Measurements from ENCODE around the gene CA10.

Gene CA10

DNA sequence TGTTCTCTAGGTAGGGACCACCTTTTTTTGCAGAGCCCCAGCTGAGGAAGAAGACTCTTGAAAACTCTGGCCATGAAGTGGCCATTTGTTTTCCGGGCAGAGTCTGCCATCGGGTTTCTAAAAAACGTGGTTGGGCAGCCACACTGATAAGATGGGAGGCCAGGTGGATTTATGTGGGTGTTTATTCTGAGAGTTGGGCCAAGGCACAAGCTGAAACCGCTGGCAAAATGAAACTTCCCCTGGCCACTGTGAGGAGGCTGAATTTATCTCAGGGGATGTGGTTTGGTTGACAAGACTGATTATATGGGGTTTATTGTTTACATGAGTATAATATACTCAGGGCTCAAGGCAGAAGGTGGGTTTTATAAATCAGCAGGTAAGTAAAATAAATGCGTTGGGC, 476.4 kb downstream of the CA10 start:
- Histone ChIP-seq H3K9ac (ENCODE audit: insufficient read length, low read depth) (no peak overlapping the region), H3K4me1 (ENCODE audit: insufficient read depth, insufficient read length) (no peaks in the 10 kb centered on the region), H3K27me3 (ENCODE audit: insufficient read depth, insufficient read length) (no peaks in the 10 kb centered on the region), H3K9me3 (ENCODE audit: insufficient read depth, low read length) (no peaks in the 10 kb centered on the region), H3K36me3 (ENCODE audit: insufficient read depth, insufficient read length, low read length) (no peaks in the 10 kb centered on the region), H3K4me3 (ENCODE audit: insufficient read length, low read depth) (no peak overlapping the region)
- DNase-seq (ENCODE audit: low read depth, low spot score) = no peak
- TF ChIP-seq YY1 (IDR thresholded peaks at IDR 0.05; ENCODE audit: insufficient read depth, insufficient read length) (no peak), SUZ12 (IDR thresholded peaks at IDR 0.05; ENCODE audit: extremely low read depth, insufficient read depth, insufficient read length) (no peak), ZNF274 (IDR thresholded peaks at IDR 0.05; ENCODE audit: low read depth, low read length) (no peak)

DNA sequence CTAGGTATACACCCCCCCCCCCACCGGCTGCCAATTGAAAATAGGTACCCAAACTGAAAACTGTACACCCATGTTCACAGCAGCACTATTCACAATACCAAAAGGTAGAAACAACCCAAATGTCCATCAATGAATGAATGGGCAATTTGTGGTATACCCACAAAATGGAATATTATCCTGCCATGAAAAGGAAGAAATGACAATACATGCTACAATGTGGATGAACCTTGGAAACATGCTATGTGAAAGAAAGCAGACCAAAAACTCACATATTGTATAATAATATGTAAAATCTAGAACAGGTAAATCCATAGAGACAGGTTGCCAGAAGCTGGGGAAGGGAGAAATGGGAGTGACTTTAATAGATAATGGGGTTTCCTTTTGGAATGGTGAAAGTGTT, 480.6 kb downstream of the CA10 start:
- Histone ChIP-seq H3K36me3 (ENCODE audit: insufficient read depth, insufficient read length, low read length) (no peaks in the 10 kb centered on the region), H3K4me3 (ENCODE audit: insufficient read length, low read depth) (no peak overlapping the region), H3K9me3 (ENCODE audit: insufficient read depth, low read length) (no peaks in the 10 kb centered on the region), H3K4me1 (ENCODE audit: insufficient read depth, insufficient read length) (no peaks in the 10 kb centered on the region), H3K27me3 (ENCODE audit: insufficient read depth, insufficient read length) (no peaks in the 10 kb centered on the region), H3K9ac (ENCODE audit: insufficient read length, low read depth) (no peak overlapping the region)
- TF ChIP-seq SUZ12 (IDR thresholded peaks at IDR 0.05; ENCODE audit: extremely low read depth, insufficient read depth, insufficient read length) (no peak), ZNF274 (IDR thresholded peaks at IDR 0.05; ENCODE audit: low read depth, low read length) (no peak), YY1 (IDR thresholded peaks at IDR 0.05; ENCODE audit: insufficient read depth, insufficient read length) (no peak)
- no peak for DNase-seq (ENCODE audit: low read depth, low spot score)

DNA sequence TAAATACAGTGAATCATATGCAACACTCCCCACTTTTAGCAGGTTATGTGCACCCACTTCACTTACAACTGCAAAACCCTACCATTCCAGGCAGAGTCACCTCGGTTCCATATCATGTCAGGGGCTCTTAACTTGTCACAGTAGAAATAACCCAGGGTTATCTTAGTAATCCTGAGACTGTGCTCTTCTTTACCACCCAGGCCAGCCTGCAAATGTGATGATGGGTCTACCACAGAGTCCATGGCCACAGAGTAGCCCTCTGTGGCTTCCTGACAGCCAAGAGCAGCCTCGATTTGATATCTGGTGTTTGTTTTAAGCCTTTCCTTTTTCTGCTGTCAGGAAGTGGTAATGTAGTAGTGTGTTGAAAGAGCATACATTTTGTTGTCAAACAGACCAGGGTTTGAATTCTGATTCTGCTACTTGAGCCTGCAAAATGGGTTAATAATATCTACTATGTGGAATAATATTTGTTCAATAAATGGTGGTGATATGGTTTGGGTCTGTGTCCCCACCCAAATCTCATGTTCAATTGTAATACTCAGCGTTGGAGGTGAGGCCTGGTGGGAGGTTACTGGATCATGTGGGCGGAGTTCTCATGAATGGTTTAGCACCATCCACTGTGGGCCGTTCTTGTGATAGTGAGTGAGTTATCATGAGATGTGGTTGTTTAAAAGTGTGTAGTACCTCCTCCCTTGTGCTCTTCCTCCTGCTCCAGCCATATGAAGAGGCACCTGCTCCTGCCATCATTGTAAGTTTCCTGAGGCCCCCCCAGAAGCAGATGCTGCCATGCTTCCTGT, 481.6 kb downstream of the CA10 start:
- H3K4me1 ChIP-seq (ENCODE audit: insufficient read depth, insufficient read length) = no peaks in the 10 kb centered on the region
- no peaks in the 10 kb centered on the region for H3K9me3 ChIP-seq (ENCODE audit: insufficient read depth, low read length)
- H3K27me3 ChIP-seq (ENCODE audit: insufficient read depth, insufficient read length) = no peaks in the 10 kb centered on the region
- no peak overlapping the region for H3K4me3 ChIP-seq (ENCODE audit: insufficient read length, low read depth)
- TF ChIP-seq SUZ12 (IDR thresholded peaks at IDR 0.05; ENCODE audit: extremely low read depth, insufficient read depth, insufficient read length) (no peak), YY1 (IDR thresholded peaks at IDR 0.05; ENCODE audit: insufficient read depth, insufficient read length) (no peak), ZNF274 (IDR thresholded peaks at IDR 0.05; ENCODE audit: low read depth, low read length) (no peak)
- no peaks in the 10 kb centered on the region for H3K36me3 ChIP-seq (ENCODE audit: insufficient read depth, insufficient read length, low read length)
- H3K9ac ChIP-seq (ENCODE audit: insufficient read length, low read depth) = no peak overlapping the region
- no peak for DNase-seq (ENCODE audit: low read depth, low spot score)

DNA sequence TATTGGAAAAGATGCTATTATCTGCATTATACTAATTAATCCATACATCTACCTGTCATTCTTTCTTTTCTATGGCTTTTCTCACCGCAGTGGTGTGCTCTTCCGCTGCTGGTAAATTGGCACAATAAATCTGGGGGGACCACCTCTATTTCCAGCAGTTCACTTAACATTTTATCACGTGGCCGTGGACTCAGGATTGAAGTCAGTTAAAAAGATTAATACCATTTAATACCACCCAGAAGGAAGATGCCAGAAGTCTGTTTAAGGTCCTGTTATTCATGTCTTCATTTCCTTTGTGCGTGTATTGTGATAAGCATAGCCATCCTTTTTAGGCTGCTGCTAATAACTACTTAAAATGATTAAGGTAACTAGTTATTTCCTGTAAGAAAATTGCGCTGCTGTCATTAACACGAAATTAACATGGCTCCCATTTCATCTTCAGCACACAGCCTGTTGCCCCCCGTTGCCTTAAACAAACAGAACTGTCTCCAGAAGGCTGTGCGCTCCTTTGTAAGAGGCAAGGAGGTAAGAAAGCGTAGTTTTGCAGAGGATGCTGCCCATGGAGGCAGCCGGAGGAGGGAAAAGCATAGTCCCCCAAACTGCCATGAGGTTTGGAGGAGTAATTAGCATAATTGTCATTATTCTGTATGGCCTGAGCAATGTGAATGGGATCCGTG, 483.8 kb downstream of the CA10 start:
- no peak overlapping the region for H3K4me3 ChIP-seq (ENCODE audit: insufficient read length, low read depth)
- no peak for DNase-seq (ENCODE audit: low read depth, low spot score)
- H3K9me3 ChIP-seq (ENCODE audit: insufficient read depth, low read length) = no peaks in the 10 kb centered on the region
- H3K27me3 ChIP-seq (ENCODE audit: insufficient read depth, insufficient read length) = no peaks in the 10 kb centered on the region
- no peak overlapping the region for H3K9ac ChIP-seq (ENCODE audit: insufficient read length, low read depth)
- TF ChIP-seq YY1 (IDR thresholded peaks at IDR 0.05; ENCODE audit: insufficient read depth, insufficient read length) (no peak), SUZ12 (IDR thresholded peaks at IDR 0.05; ENCODE audit: extremely low read depth, insufficient read depth, insufficient read length) (no peak), ZNF274 (IDR thresholded peaks at IDR 0.05; ENCODE audit: low read depth, low read length) (no peak)
- H3K4me1 ChIP-seq (ENCODE audit: insufficient read depth, insufficient read length) = no peaks in the 10 kb centered on the region
- H3K36me3 ChIP-seq (ENCODE audit: insufficient read depth, insufficient read length, low read length) = no peaks in the 10 kb centered on the region

DNA sequence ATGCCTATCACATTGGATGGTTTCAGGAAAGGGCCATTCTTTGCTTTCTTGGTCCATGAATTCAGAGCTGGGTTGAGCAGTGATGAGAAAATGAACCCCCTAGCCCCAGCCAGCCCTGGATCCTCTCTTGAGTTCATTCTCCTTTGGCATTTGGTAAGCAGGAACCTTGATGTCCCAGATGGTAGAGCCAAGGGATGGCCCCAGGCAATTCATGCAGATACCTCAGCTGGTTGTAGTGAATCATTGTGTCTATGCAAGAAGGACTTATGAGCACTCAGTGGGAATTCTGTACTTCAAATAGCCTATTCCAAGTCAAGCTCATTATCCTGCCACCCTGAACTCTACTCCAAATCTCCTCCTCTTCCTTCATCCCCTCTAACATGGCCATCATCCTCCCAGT, 485.4 kb downstream of the CA10 start:
- TF ChIP-seq SUZ12 (IDR thresholded peaks at IDR 0.05; ENCODE audit: extremely low read depth, insufficient read depth, insufficient read length) = no peak
- TF ChIP-seq YY1 (IDR thresholded peaks at IDR 0.05; ENCODE audit: insufficient read depth, insufficient read length) = no peak
- no peak for TF ChIP-seq ZNF274 (IDR thresholded peaks at IDR 0.05; ENCODE audit: low read depth, low read length)
- DNase-seq (ENCODE audit: low read depth, low spot score) = no peak
- Histone ChIP-seq H3K4me3 (ENCODE audit: insufficient read length, low read depth) (no peak overlapping the region), H3K27me3 (ENCODE audit: insufficient read depth, insufficient read length) (no peaks in the 10 kb centered on the region), H3K9me3 (ENCODE audit: insufficient read depth, low read length) (peaks cover 11% of the 10 kb centered on the region), H3K4me1 (ENCODE audit: insufficient read depth, insufficient read length) (no peaks in the 10 kb centered on the region), H3K36me3 (ENCODE audit: insufficient read depth, insufficient read length, low read length) (no peaks in the 10 kb centered on the region), H3K9ac (ENCODE audit: insufficient read length, low read depth) (no peak overlapping the region)

DNA sequence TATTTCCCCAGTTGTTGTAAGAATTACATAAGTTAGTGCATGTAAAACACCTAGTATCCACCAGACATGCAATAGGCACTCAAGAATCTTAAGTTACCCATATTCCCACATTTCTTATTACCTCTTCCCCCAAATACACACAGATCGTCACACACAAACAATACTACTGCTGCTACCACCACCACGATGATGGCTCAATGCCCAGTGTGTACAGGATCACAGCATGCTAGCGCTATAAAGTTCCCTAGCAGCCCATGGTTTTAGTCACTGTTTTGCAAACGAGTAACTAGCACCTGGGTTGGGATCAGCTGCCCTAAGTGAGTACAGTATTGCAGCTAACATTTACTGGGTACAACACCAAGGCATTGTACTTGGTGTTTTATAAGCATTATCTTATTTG, 486.4 kb downstream of the CA10 start:
- TF ChIP-seq SUZ12 (IDR thresholded peaks at IDR 0.05; ENCODE audit: extremely low read depth, insufficient read depth, insufficient read length) = no peak
- TF ChIP-seq ZNF274 (IDR thresholded peaks at IDR 0.05; ENCODE audit: low read depth, low read length) = no peak
- TF ChIP-seq YY1 (IDR thresholded peaks at IDR 0.05; ENCODE audit: insufficient read depth, insufficient read length) = no peak
- Histone ChIP-seq H3K9ac (ENCODE audit: insufficient read length, low read depth) (no peak overlapping the region), H3K9me3 (ENCODE audit: insufficient read depth, low read length) (peaks cover 21% of the 10 kb centered on the region), H3K4me1 (ENCODE audit: insufficient read depth, insufficient read length) (no peaks in the 10 kb centered on the region), H3K36me3 (ENCODE audit: insufficient read depth, insufficient read length, low read length) (no peaks in the 10 kb centered on the region), H3K27me3 (ENCODE audit: insufficient read depth, insufficient read length) (no peaks in the 10 kb centered on the region), H3K4me3 (ENCODE audit: insufficient read length, low read depth) (no peak overlapping the region)
- DNase-seq (ENCODE audit: low read depth, low spot score) = no peak

DNA sequence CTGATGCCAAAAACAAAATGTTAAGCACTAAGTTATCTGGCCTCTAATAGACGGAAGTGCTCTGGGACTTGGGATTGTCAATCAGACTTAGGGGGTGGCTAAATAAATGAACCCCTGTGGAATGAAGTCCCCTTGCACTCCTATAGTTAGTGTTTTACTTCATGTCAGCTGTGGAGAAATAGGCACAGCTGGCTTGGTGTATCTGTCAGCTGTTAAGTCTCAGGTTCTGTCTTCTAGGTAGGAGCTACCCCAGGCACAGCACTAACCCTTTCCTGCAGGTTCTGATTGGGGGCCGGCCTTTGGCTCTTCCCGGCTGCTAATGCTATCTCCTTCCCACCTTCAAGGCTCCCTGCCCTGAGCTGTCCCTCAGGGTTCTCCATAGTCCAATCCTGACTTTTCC, 487.6 kb downstream of the CA10 start:
- H3K27me3 ChIP-seq (ENCODE audit: insufficient read depth, insufficient read length) = no peaks in the 10 kb centered on the region
- peaks cover 22% of the 10 kb centered on the region for H3K9me3 ChIP-seq (ENCODE audit: insufficient read depth, low read length)
- no peaks in the 10 kb centered on the region for H3K4me1 ChIP-seq (ENCODE audit: insufficient read depth, insufficient read length)
- no peak for DNase-seq (ENCODE audit: low read depth, low spot score)
- H3K9ac ChIP-seq (ENCODE audit: insufficient read length, low read depth) = no peak overlapping the region
- no peaks in the 10 kb centered on the region for H3K36me3 ChIP-seq (ENCODE audit: insufficient read depth, insufficient read length, low read length)
- H3K4me3 ChIP-seq (ENCODE audit: insufficient read length, low read depth) = no peak overlapping the region
- TF ChIP-seq YY1 (IDR thresholded peaks at IDR 0.05; ENCODE audit: insufficient read depth, insufficient read length) = no peak
- no peak for TF ChIP-seq SUZ12 (IDR thresholded peaks at IDR 0.05; ENCODE audit: extremely low read depth, insufficient read depth, insufficient read length)
- no peak for TF ChIP-seq ZNF274 (IDR thresholded peaks at IDR 0.05; ENCODE audit: low read depth, low read length)
